AG04449 (cell line): ENCODE data around the gene R3HDM2.
A peak's percentile ranks its signal among the peaks of the same experiment; 100 is the strongest.

Source experiments
- CTCF ChIA-PET: fragments of 350-600 bp; formaldehyde crosslinking; extraction: SDS; loops from one replicate; lab custom pipeline; 2021; ENCODE audit warnings: antibody characterized with exemption; lab: Yijun Ruan, JAX
- POLR2A ChIA-PET: fragments of 400-600, 350-600 bp; formaldehyde crosslinking; extraction: SDS; loops from one replicate; lab custom pipeline; 2020; ENCODE audit warnings: antibody characterized with exemption, inconsistent platforms; lab: Yijun Ruan, JAX
- DNase-seq: peaks from one replicate; pipeline ENCODE4 v3.0.0-alpha.2; 2010; ENCODE audit warnings: low read depth, low spot score
- H3K4me3 ChIP-seq: 2 replicates; pipeline ENCODE4 v1.5.1; 2011; ENCODE audit warnings: low read depth, mild to moderate bottlenecking, control low read depth, low read length
- CTCF ChIP-seq: IDR thresholded peaks from one replicate; pipeline ENCODE4 v1.5.1; 2011; ENCODE audit warnings: mild to moderate bottlenecking, moderate library complexity, low read length, control low read depth, inconsistent platforms; ENCODE audit not compliant: insufficient read depth; ENCODE audit errors: missing control alignments

R3HDM2 gene

GRCh38 chr12:57452181-57452936, 21.5 kb upstream of the R3HDM2 start:
- H3K4me3 ChIP-seq: peak overlapping the region; percentile 19
- POLR2A ChIA-PET: interaction anchor here (0.6 to 1.7 kb wide), 7 partner anchors 10 to 357 kb away, joined by 3 to 6 read pairs (median 3); no protein-coding TSS in a partner anchor
- DNase-seq: peak; percentile 86
- no peak for TF ChIP-seq CTCF
- CTCF ChIA-PET: interaction anchor here (0.5 to 19.6 kb wide), 45 partner anchors 8 to 328 kb away, joined by 3 to 880 read pairs (median 5); partner anchors contain the start of genes GLI1, INHBC and STAC3

GRCh38 chr12:57451233-57451778, 20.5 kb upstream of the R3HDM2 start:
- H3K4me3 ChIP-seq: no peak overlapping the region
- no peak for TF ChIP-seq CTCF
- DNase-seq: no peak
- ChIA-PET POLR2A (interaction anchor here (0.9 to 1.5 kb wide), 2 partner anchors 12 to 143 kb away, joined by 3 to 6 read pairs; no protein-coding TSS in a partner anchor), CTCF (interaction anchor here (1.0 to 19.6 kb wide), 15 partner anchors 8 to 327 kb away, joined by 3 to 880 read pairs (median 26); partner anchors contain the start of genes GLI1, INHBC and STAC3)

- DNase-seq: no peak
- ChIA-PET POLR2A (interaction anchor here (0.6 kb wide), 1 partner anchor 213 kb away, joined by 3 read pairs; a partner anchor contains a TSS), CTCF (interaction anchor here (0.9 to 19.6 kb wide), 4 partner anchors 8 to 194 kb away, joined by 3 to 880 read pairs (median 226); partner anchors contain the start of gene STAC3)
- TF ChIP-seq CTCF: no peak
- H3K4me3 ChIP-seq: no peak overlapping the region
Measured at GRCh38 chr12:57450057-57450456, 19.2 kb upstream of the R3HDM2 start.

GRCh38 chr12:57449375-57449774, 18.5 kb upstream of the R3HDM2 start:
- no peak for TF ChIP-seq CTCF
- CTCF ChIA-PET: interaction anchor here (19.6 kb wide), 1 partner anchor 194 kb away, joined by 880 read pairs; the partner anchor contains the start of gene STAC3
- H3K4me3 ChIP-seq: no peak overlapping the region
- POLR2A ChIA-PET: interaction anchor here (0.6 kb wide), 1 partner anchor 212 kb away, joined by 3 read pairs; a partner anchor contains a TSS
- DNase-seq: no peak

GRCh38 chr12:57448669-57449068, 17.8 kb upstream of the R3HDM2 start:
- H3K4me3 ChIP-seq: no peak overlapping the region
- CTCF ChIA-PET: interaction anchor here (1.0 to 19.6 kb wide), 3 partner anchors 10 to 193 kb away, joined by 3 to 880 read pairs (median 5); partner anchors contain the start of gene STAC3
- no peak for TF ChIP-seq CTCF
- POLR2A ChIA-PET: no interaction called here
- no peak for DNase-seq
